BE2C (cell line): ENCODE measurements around the gene PRKCH.

Experiments
- DNase-seq: peaks from one replicate; pipeline ENCODE4 v3.0.0-alpha.2; 2020
- H3K27me3 ChIP-seq: fragments of 250-450 bp; sonication (Bioruptor Pico); 2 replicates; pipeline ENCODE4 v1.5.1; 2020; ENCODE audit warnings: mild to moderate bottlenecking
- H3K36me3 ChIP-seq: fragments of 250-450 bp; sonication (Bioruptor Pico); 2 replicates; pipeline ENCODE4 v1.5.1; 2020; ENCODE audit warnings: mild to moderate bottlenecking
- H3K4me1 ChIP-seq: fragments of 250-450 bp; sonication (Bioruptor Pico); 2 replicates; pipeline ENCODE4 v1.5.1; 2020
- H3K4me3 ChIP-seq: 2 replicates; pipeline ENCODE4 v1.5.1; 2011; ENCODE audit warnings: low read depth, low read length
- H3K9me3 ChIP-seq: fragments of 250-450 bp; sonication (Bioruptor Pico); 2 replicates; pipeline ENCODE4 v1.5.1; 2020
- TF ChIP-seq, protein P1 (sequence below): IDR thresholded peaks from 2 replicates; pipeline ENCODE4 v1.5.1; 2012; ENCODE audit warnings: mild to moderate bottlenecking, low read depth, low read length

Gene PRKCH

DNA sequence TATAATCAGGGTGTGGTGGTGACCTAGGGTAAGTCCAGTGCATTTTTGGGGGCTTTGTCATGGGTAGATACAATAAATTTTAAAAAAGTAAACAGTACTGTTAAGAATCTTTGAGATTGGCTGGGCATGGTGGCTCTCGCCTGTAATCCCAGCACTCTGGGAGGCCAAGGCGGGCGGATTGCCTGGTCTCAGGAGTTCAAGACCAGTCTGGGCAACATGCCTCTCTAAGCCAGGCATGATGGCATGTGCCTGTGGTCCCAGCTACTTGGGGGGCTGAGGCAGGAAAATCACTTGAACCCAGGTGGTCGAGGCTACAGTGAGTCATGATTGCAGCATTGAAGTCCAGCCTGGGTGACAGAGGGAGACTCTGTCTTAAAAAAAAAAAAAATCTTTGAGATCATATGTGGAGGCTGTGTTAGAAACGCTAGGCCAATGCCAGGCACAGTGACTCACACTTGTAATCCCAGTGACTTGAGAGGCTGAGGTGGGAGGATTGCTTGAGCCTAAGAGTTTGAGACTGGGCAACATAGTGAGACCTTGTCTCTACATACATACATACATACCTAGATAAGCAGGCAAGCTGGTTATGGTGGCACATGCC lies 67.7 kb downstream of the PRKCH start:
- Histone ChIP-seq H3K27me3 (peaks cover 37% of the 10 kb centered on the region), H3K9me3 (no peaks in the 10 kb centered on the region), H3K36me3 (no peaks in the 10 kb centered on the region), H3K4me1 (no peaks in the 10 kb centered on the region), H3K4me3 (no peak overlapping the region)
- no peak for DNase-seq
- TF ChIP-seq, protein P1, sequence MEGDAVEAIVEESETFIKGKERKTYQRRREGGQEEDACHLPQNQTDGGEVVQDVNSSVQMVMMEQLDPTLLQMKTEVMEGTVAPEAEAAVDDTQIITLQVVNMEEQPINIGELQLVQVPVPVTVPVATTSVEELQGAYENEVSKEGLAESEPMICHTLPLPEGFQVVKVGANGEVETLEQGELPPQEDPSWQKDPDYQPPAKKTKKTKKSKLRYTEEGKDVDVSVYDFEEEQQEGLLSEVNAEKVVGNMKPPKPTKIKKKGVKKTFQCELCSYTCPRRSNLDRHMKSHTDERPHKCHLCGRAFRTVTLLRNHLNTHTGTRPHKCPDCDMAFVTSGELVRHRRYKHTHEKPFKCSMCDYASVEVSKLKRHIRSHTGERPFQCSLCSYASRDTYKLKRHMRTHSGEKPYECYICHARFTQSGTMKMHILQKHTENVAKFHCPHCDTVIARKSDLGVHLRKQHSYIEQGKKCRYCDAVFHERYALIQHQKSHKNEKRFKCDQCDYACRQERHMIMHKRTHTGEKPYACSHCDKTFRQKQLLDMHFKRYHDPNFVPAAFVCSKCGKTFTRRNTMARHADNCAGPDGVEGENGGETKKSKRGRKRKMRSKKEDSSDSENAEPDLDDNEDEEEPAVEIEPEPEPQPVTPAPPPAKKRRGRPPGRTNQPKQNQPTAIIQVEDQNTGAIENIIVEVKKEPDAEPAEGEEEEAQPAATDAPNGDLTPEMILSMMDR = no peak

DNA sequence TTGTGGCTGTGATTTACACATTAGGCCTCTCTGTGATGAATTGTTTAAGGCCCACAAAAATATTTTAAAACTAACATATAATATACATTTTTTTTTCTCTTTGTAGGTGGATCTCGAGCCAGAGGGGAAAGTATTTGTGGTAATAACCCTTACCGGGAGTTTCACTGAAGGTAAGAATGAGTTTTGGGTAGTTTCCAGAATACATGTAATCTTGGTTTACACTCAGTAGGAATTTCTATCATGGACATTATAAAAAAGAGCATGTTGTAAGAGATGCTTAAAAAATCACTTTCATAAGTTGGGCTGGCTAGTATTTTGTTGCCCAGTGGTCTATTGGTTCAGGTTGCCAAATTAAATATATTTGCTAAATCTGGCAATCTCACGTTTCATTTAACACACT lies 69.7 kb downstream of the PRKCH start:
- DNase-seq = no peak
- H3K4me3 ChIP-seq = no peak overlapping the region
- H3K27me3 ChIP-seq = peaks cover 26% of the 10 kb centered on the region
- H3K9me3 ChIP-seq = no peaks in the 10 kb centered on the region
- H3K4me1 ChIP-seq = no peaks in the 10 kb centered on the region
- H3K36me3 ChIP-seq = no peaks in the 10 kb centered on the region
- TF ChIP-seq, protein P1 = no peak

DNA sequence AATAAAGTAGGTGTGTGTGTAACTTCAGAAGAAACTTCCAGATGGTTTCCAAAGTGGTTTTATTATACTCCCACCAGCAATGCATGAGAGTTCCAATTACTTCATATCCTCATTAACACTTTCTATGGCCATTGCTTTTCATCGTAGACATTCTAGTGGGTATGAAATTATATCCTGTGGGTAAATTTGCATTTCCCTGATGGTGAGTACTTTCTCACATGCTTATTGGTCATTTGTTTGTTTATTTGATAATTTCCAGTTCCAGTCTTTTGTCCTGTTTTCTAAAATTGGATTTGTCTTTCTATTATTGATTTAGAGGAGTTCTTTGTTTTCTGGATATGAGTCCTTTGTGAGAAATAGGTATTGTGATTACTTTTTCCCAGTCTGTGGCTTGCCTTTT lies 70.9 kb downstream of the PRKCH start:
- H3K4me1 ChIP-seq = no peaks in the 10 kb centered on the region
- H3K4me3 ChIP-seq = no peak overlapping the region
- H3K9me3 ChIP-seq = no peaks in the 10 kb centered on the region
- H3K36me3 ChIP-seq = no peaks in the 10 kb centered on the region
- peaks cover 17% of the 10 kb centered on the region for H3K27me3 ChIP-seq
- no peak for DNase-seq
- TF ChIP-seq, protein P1 = no peak

DNA sequence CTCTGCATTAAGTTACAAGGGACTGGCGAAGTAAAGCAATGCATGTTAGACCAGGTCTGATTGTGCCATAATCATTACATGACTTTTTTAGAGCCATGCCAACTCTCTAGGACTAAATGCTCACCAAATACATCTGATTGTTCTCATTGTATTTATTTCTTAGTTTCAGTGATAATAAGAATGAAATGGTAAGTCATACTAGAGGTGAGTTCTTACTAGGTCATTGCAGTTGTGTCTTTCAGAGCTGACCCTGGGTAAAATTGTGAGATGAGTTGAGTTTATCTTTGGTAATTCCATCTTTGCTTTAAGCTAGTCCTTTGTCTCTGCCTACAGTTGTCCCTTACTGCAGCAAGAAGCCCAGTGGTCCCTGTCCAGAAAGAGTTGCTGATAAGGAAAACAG lies 73.2 kb downstream of the PRKCH start:
- Histone ChIP-seq H3K9me3 (no peaks in the 10 kb centered on the region), H3K36me3 (no peaks in the 10 kb centered on the region), H3K4me1 (no peaks in the 10 kb centered on the region), H3K4me3 (no peak overlapping the region), H3K27me3 (peaks cover 9% of the 10 kb centered on the region)
- TF ChIP-seq, protein P1 = no peak
- DNase-seq = no peak

DNA sequence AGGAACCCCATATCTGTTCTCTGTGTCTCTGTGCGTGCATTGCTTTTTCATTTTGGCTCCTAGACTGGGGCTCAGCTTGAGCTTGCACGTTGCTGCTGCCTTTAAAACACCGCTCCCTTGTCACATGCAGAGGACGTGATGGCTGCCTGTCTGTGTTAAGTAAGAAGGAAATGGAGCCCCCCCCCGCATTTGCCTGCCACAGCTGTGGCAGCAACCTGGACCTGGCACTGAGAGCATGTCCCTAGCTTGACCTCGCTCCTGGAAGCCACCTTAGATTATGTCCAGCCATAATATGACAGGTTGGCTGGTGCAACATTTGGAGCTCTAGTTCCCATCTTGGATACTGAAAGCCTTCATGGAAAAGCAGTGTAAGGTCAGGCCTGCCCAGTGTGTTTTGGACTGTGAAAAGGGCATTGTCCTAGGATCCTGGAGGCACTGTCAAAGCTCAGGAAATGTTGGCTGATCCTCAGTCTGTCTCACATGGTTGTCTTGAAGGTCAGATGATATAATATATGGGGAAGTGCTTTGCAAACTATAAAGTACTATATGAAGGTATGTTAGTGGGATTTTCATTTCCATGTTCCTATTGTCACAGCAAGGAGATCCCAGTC lies 73.8 kb downstream of the PRKCH start:
- H3K4me1 ChIP-seq = no peaks in the 10 kb centered on the region
- no peak overlapping the region for H3K4me3 ChIP-seq
- DNase-seq = no peak
- TF ChIP-seq, protein P1 = no peak
- peaks cover 9% of the 10 kb centered on the region for H3K27me3 ChIP-seq
- H3K9me3 ChIP-seq = no peaks in the 10 kb centered on the region
- H3K36me3 ChIP-seq = no peaks in the 10 kb centered on the region

DNA sequence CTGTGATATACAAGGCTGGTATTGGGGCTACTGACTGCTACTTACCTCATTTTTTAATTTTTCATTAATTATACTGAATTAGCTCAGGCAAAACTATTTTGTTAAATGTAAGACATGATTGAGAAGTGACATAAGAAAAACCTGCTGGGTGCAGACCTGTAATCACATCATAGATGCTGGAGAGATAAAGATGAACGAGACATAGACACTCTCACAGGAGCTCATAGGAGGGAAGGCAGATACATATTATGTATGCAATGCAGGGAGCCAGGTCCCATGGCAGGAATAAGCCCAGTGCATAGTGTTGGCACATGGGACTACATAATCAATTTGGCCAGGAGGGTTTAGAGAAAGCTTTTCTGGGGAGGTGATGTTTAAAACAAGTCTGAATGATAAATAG lies 74.9 kb downstream of the PRKCH start:
- no peaks in the 10 kb centered on the region for H3K9me3 ChIP-seq
- TF ChIP-seq, protein P1 = no peak
- no peaks in the 10 kb centered on the region for H3K36me3 ChIP-seq
- no peak for DNase-seq
- H3K4me1 ChIP-seq = no peaks in the 10 kb centered on the region
- no peak overlapping the region for H3K4me3 ChIP-seq
- H3K27me3 ChIP-seq = peaks cover 15% of the 10 kb centered on the region
